ENCODE measurements around the gene GPT2. TPM values are rescaled to one million over a fixed set of nuclear protein-coding genes. Genes with fewer than 3 reads are reported as not detected.
A peak's percentile ranks its signal among the peaks of the same experiment; 100 is the strongest.

Gene GPT2
- total RNA-seq, 1 donor from 2014 or later, result 17.4 TPM

DNA sequence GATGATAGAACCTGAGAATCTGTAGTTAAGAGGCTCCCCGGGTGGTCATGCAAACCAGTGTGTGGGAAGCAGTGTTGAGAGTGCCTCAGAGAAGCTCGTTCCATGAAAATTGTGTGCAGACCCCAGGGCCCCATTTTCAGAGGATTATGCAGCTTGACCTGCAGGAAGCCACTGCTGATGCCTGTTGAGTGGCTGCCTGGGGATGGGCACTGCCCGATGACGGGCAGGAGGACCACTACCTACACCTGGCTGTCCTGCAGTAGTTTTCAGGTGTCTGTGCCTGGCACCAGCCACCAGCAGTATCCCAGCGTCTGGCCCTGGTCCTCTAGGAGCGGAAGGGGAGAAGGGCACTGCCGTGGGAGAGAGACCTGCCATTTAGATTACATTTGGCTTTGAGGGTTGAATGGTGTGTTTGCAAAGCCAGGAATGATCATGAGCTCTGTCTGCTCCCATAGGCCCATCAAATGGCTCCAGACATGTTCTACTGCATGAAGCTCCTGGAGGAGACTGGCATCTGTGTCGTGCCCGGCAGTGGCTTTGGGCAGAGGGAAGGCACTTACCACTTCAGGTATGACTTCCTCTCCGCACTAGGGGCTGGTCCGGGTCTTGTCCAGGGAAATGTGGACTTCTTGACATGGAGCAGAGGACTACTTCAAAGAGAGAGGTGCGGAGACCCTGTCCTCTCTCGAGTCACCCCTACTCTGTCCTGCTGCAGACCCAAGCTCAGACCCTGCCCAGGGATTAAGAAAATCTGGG lies 42.5 kb downstream of the GPT2 start:
- ATAC-seq (ENCODE audit: low read depth) (no peak), DNase-seq (no peak)
- peaks cover 5% of the 10 kb centered on the region for H3K4me1 Mint-ChIP-seq
- H3K27ac Mint-ChIP-seq, result no peak overlapping the region
- H3K36me3 Mint-ChIP-seq (ENCODE audit: low read depth), result peaks cover 53% of the 10 kb centered on the region
- H3K4me3 Mint-ChIP-seq, result no peak overlapping the region
- POLR2A ChIA-PET, result no interaction called here
- CTCF ChIA-PET, result interaction anchor here (1.0 to 5.5 kb wide), 3 partner anchors 73 to 253 kb away, joined by 3 to 57 read pairs (median 8); no protein-coding TSS in a partner anchor
- H3K27me3 Mint-ChIP-seq, result no peaks in the 10 kb centered on the region
- TF ChIP-seq, protein P1, sequence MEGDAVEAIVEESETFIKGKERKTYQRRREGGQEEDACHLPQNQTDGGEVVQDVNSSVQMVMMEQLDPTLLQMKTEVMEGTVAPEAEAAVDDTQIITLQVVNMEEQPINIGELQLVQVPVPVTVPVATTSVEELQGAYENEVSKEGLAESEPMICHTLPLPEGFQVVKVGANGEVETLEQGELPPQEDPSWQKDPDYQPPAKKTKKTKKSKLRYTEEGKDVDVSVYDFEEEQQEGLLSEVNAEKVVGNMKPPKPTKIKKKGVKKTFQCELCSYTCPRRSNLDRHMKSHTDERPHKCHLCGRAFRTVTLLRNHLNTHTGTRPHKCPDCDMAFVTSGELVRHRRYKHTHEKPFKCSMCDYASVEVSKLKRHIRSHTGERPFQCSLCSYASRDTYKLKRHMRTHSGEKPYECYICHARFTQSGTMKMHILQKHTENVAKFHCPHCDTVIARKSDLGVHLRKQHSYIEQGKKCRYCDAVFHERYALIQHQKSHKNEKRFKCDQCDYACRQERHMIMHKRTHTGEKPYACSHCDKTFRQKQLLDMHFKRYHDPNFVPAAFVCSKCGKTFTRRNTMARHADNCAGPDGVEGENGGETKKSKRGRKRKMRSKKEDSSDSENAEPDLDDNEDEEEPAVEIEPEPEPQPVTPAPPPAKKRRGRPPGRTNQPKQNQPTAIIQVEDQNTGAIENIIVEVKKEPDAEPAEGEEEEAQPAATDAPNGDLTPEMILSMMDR (IDR thresholded peaks at IDR 0.05), result no peak
- intact Hi-C loops (cut with micrococcal nuclease), result no loop called here
- no peaks in the 10 kb centered on the region for H3K9me3 Mint-ChIP-seq

DNA sequence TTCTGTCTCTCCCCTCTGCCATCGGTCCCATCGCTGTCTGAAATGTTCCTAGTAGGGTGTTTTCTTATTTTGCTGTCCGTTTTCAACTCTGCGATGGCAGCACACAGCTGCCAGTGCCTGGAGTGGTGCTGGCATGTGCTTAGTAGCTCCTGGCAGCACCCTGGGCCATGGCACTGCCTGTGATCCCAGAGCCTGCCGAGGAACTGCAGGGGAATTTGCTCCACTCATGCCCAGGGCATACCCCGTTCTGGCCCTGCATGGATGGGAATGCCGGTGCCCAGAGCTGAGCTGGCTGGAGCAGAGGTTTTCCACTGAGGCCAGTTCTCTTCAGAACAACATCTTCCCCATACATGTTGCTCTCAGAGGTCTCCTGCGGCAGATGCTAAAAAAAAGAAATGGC lies 43.1 kb downstream of the GPT2 start:
- no peaks in the 10 kb centered on the region for H3K27me3 Mint-ChIP-seq
- ATAC-seq (ENCODE audit: low read depth) (no peak), DNase-seq (no peak)
- CTCF ChIA-PET, result interaction anchor here (2.2 to 5.5 kb wide), 2 partner anchors 74 to 253 kb away, joined by 8 to 57 read pairs; no protein-coding TSS in a partner anchor
- intact Hi-C loops (cut with micrococcal nuclease), result no loop called here
- H3K4me1 Mint-ChIP-seq, result peaks cover 5% of the 10 kb centered on the region
- no peak overlapping the region for H3K4me3 Mint-ChIP-seq
- H3K36me3 Mint-ChIP-seq (ENCODE audit: low read depth), result peaks cover 49% of the 10 kb centered on the region
- TF ChIP-seq, protein P1 (IDR thresholded peaks at IDR 0.05), result no peak
- H3K9me3 Mint-ChIP-seq, result no peaks in the 10 kb centered on the region
- POLR2A ChIA-PET, result no interaction called here
- no peak overlapping the region for H3K27ac Mint-ChIP-seq

DNA sequence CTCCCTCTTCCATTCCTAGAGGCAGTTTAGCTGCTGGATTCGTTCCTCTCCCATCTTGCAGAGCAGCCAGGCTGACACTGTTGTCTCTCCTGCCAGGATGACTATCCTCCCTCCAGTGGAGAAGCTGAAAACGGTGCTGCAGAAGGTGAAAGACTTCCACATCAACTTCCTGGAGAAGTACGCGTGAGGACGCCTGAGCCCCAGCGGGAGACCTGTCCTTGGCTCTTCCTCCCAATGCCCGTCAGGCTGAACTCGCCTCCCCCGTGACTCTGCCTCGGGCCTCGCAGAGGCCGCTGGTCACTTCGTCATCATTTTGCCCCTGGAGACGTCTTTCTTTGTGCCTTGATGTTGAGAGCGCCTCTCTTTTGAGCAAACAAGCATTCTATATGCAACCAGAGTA lies 44.6 kb downstream of the GPT2 start:
- intact Hi-C loops (cut with micrococcal nuclease), result loop anchor here (1.0 kb wide), 4 partner anchors 10 to 375 kb away; no protein-coding TSS in a partner anchor
- H3K4me3 Mint-ChIP-seq, result no peak overlapping the region
- ChIA-PET CTCF (interaction anchor here (0.6 to 5.5 kb wide), 6 partner anchors 10 to 371 kb away, joined by 3 to 57 read pairs (median 4); no protein-coding TSS in a partner anchor), POLR2A (no interaction called here)
- TF ChIP-seq, protein P1 (IDR thresholded peaks at IDR 0.05), result no peak
- peaks cover 34% of the 10 kb centered on the region for H3K36me3 Mint-ChIP-seq (ENCODE audit: low read depth)
- DNase-seq, result no peak
- ATAC-seq (ENCODE audit: low read depth), result no peak
- no peak overlapping the region for H3K27ac Mint-ChIP-seq
- H3K4me1 Mint-ChIP-seq, result peaks cover 12% of the 10 kb centered on the region
- no peaks in the 10 kb centered on the region for H3K9me3 Mint-ChIP-seq
- no peaks in the 10 kb centered on the region for H3K27me3 Mint-ChIP-seq

DNA sequence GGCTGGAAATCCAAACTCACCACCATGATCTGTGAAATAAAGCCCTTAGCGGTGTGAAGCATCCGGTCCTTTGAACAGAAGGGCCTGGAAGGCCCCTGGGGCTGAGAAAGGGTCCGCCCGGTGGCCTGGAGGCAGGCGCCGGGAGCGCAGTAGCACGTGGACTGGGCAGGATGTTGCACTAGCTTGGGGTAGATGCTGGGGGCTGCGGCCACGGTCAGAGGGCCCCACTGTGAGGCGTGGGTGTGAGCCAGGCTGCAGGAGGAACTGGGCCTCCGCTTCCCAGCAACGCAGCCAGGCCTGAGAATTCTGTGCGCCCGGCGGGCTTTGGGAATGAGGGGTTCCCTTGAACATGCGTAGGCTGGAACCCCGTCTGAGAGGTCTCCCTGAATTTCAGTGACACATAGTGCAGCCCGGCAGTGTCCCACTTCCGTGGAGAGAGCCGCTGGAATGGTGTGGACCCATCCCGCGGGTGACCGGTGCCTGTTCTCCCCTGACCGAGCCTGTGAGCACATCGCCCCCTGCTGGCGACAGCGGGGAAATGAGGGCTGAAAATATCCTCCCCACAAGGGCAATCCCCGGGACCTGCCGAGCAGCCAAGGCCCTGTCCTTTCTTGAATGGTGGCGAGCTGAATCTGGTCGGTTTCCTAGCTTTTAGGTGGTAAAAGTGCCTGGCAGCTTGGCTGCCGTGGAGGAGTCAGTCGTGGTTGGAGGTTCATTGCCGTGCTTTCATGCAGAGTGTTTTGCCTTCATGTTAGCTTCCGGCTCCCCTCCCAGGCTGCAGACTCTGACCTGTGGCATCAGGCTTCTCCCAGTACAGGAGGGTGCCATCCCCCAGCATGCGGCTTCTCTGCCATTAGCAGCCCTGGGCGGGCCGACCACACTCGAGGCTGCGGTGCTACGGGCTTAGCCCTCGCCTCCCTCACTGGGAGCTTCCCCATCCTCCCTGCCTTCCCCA lies 45.5 kb downstream of the GPT2 start:
- H3K36me3 Mint-ChIP-seq (ENCODE audit: low read depth), result peaks cover 26% of the 10 kb centered on the region
- H3K27ac Mint-ChIP-seq, result no peak overlapping the region
- H3K9me3 Mint-ChIP-seq, result no peaks in the 10 kb centered on the region
- DNase-seq (peak; percentile 69), ATAC-seq (ENCODE audit: low read depth) (peak; percentile 76)
- ChIA-PET CTCF (interaction anchor here (0.6 to 5.5 kb wide), 14 partner anchors 9 to 260 kb away, joined by 3 to 57 read pairs (median 4); no protein-coding TSS in a partner anchor), POLR2A (no interaction called here)
- intact Hi-C loops (cut with micrococcal nuclease), result loop anchor here (1.0 kb wide), 4 partner anchors 10 to 375 kb away; no protein-coding TSS in a partner anchor
- no peaks in the 10 kb centered on the region for H3K27me3 Mint-ChIP-seq
- peaks cover 12% of the 10 kb centered on the region for H3K4me1 Mint-ChIP-seq
- no peak overlapping the region for H3K4me3 Mint-ChIP-seq
- TF ChIP-seq, protein P1 (IDR thresholded peaks at IDR 0.05), result peak; percentile 59
